HL-60 (cell line): ENCODE data around the gene RIC8A.

Source experiments
- DNase-seq, 2 experiments: peaks; one replicate each; pipeline ENCODE4 v3.0.0-alpha.2; 2010 to 2020; ENCODE audit warnings: low read depth in 1 of 2, low spot score in 1 of 2
- H3K27ac ChIP-seq: fragments of 250-450 bp; sonication (Bioruptor Pico); replicated peaks from 2 replicates; pipeline ENCODE4 v1.5.1; 2020; ENCODE audit warnings: mild to moderate bottlenecking, moderate library complexity
- H3K27me3 ChIP-seq: fragments of 250-450 bp; sonication (Bioruptor Pico); 2 replicates; pipeline ENCODE4 v1.5.1; 2021; ENCODE audit warnings: mild to moderate bottlenecking, moderate library complexity; ENCODE audit not compliant: insufficient read depth, poor library complexity, severe bottlenecking
- H3K4me3 ChIP-seq: replicated peaks from 2 replicates; pipeline ENCODE4 v1.5.1; 2011; ENCODE audit warnings: mild to moderate bottlenecking, control low read depth, low read length; ENCODE audit not compliant: insufficient read depth
- CTCF ChIP-seq: IDR thresholded peaks from one replicate; pipeline ENCODE4 v1.5.1; 2011; ENCODE audit warnings: low read length, control low read depth, inconsistent platforms; ENCODE audit not compliant: insufficient read depth
- GABPA ChIP-seq: IDR thresholded peaks from 2 replicates; pipeline ENCODE4 v1.6.1; 2012; ENCODE audit warnings: low read depth
- POLR2AphosphoS5 ChIP-seq: IDR thresholded peaks from 2 replicates; pipeline ENCODE4 v1.6.1; 2012; ENCODE audit warnings: low read depth
- SPI1 ChIP-seq: IDR thresholded peaks from 2 replicates; pipeline ENCODE4 v1.6.1; 2012; ENCODE audit warnings: low read depth, mild to moderate bottlenecking, borderline replicate concordance
- TF ChIP-seq, protein P1 (sequence below): IDR thresholded peaks from 2 replicates; pipeline ENCODE4 v1.6.1; 2012; ENCODE audit warnings: low read depth; ENCODE audit not compliant: insufficient replicate concordance

RIC8A gene

DNA sequence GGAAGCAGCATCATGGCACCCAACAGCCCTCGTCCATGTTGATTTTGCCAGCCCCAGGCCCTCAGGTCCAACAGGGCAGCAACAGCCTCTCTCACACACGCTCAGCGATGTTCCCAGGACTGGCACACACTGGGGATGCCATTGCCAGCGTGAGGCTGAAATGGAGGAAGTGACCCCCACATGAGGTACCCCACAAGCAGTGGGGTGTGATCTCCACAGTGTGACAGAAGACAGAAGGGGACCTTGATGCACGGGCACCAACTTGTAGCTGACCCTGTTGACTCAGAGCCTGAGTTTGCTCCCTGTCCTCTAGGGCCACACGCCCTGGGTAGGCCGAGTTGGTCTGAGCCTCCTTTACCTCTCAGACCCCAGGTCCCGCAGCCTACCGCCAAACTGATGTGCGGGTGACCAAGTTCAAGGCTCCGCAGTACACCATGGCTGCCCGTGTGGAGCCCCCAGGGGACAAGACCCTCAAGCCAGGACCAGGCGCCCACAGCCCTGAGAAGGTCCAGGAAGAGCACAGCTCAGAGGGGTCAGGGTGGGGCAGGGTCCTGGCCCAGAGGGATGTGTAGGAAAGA, 8.4 kb upstream of the RIC8A start:
- TF ChIP-seq POLR2AphosphoS5 (no peak), CTCF (no peak), GABPA (no peak), SPI1 (no peak)
- TF ChIP-seq, protein P1, sequence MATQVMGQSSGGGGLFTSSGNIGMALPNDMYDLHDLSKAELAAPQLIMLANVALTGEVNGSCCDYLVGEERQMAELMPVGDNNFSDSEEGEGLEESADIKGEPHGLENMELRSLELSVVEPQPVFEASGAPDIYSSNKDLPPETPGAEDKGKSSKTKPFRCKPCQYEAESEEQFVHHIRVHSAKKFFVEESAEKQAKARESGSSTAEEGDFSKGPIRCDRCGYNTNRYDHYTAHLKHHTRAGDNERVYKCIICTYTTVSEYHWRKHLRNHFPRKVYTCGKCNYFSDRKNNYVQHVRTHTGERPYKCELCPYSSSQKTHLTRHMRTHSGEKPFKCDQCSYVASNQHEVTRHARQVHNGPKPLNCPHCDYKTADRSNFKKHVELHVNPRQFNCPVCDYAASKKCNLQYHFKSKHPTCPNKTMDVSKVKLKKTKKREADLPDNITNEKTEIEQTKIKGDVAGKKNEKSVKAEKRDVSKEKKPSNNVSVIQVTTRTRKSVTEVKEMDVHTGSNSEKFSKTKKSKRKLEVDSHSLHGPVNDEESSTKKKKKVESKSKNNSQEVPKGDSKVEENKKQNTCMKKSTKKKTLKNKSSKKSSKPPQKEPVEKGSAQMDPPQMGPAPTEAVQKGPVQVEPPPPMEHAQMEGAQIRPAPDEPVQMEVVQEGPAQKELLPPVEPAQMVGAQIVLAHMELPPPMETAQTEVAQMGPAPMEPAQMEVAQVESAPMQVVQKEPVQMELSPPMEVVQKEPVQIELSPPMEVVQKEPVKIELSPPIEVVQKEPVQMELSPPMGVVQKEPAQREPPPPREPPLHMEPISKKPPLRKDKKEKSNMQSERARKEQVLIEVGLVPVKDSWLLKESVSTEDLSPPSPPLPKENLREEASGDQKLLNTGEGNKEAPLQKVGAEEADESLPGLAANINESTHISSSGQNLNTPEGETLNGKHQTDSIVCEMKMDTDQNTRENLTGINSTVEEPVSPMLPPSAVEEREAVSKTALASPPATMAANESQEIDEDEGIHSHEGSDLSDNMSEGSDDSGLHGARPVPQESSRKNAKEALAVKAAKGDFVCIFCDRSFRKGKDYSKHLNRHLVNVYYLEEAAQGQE: no peak
- H3K27me3 ChIP-seq: no peaks in the 10 kb centered on the region
- H3K4me3 ChIP-seq: no peak overlapping the region
- no peak overlapping the region for H3K27ac ChIP-seq
- peak in 1 of 2 experiments; percentile 0 for DNase-seq

DNA sequence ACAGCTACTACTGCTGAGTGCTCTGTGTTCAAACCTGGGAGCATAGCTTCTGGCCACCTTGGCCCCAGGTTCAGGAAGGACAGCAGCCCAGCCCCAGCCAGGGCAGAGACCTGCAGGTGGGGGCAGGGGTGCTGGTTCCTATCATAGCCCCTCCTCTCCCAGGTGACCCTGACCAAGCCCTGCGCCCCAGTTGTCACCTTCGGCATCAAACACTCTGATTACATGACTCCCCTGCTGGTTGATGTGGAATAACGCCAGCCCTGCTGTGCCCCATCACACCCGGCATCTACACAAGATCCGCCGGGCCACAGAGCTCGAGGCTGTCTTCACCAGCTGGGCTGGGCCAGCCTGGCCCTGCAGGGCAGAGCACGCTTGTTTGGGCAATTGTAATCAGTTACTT, 7.7 kb upstream of the RIC8A start:
- no peak for DNase-seq
- Histone ChIP-seq H3K27me3 (no peaks in the 10 kb centered on the region), H3K27ac (no peak overlapping the region), H3K4me3 (no peak overlapping the region)
- TF ChIP-seq CTCF: no peak
- no peak for TF ChIP-seq GABPA
- TF ChIP-seq, protein P1: no peak
- no peak for TF ChIP-seq POLR2AphosphoS5
- TF ChIP-seq SPI1: no peak

DNA sequence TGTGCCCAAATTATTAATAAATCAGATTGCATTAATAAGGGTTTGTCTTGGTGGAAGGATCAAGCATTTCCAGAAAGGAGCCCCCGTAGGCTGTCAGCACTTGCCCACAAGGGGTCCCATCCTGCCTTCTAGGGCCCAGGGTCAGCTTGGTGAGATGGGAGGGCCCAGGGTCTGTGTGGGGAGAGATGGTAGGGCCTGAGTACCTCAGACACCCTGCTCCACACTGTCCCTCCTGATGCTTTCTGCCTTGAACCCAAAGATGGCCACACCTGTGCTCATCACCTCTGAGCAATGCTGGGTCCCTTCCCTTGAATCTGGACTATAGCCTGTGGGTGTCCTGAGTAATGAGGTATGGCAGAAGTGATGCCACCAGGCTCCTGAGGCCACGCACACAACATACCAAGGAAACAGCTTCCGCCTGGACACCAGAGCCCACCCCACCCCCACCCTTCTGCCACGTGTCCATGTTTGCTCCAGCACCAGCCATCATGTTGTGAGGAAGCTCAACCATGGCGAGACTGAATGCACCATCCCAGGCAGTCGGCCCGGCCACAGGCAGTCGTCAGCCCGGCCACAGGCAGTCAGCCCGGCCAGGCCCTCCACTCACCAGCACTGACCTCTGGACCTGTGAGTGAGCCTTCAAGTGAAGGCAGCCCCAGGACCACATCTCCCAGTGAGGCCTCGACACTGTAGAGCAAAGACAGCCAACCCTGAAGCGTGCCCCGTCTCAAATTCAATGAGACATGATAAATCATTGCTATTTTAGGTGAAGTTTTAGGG, 7.1 kb upstream of the RIC8A start:
- TF ChIP-seq CTCF: no peak
- TF ChIP-seq, protein P1: no peak
- no peak for TF ChIP-seq POLR2AphosphoS5
- no peak for TF ChIP-seq SPI1
- no peak for TF ChIP-seq GABPA
- no peak overlapping the region for H3K4me3 ChIP-seq
- H3K27ac ChIP-seq: no peak overlapping the region
- no peaks in the 10 kb centered on the region for H3K27me3 ChIP-seq
- DNase-seq: no peak
